Natural killer cell (primary cell): ENCODE results near the gene MORF4L1. TPM values are rescaled to one million over a fixed set of nuclear protein-coding genes. Genes with fewer than 3 reads are reported as not detected.
"Not testable (repeated sequence)": the region's sequence is repeated elsewhere in the genome, so short reads cannot be mapped to it uniquely, and the experiment has no call there.

ENCODE experiments used
- ATAC-seq, 3 donors: fragments of 150-1000 bp in 2 of 3; fragments of 200-7000 bp in 1 of 3; cut with Tn5 transposase; 1 replicate in 1 of 3; 2 replicates in 2 of 3; pipeline ENCODE4 v1.10.0; 2021; ENCODE audit warnings: mild to moderate bottlenecking in 2 of 3, moderate library complexity in 2 of 3
- DNase-seq, 2 donors: peaks; one replicate each; pipeline versions ENCODE4 v3.0.0 to v3.0.0-alpha.2; 2013 to 2021; ENCODE audit warnings: mixed read lengths in 1 of 2
- H3K27ac ChIP-seq: one replicate; pipeline ENCODE4 v1.5.1; 2013; ENCODE audit warnings: mild to moderate bottlenecking, low read length
- H3K27me3 ChIP-seq: one replicate; pipeline ENCODE4 v1.6.1; 2013; ENCODE audit warnings: low read length; ENCODE audit not compliant: control insufficient read depth, insufficient read depth
- H3K36me3 ChIP-seq: one replicate; pipeline ENCODE4 v1.6.1; 2013; ENCODE audit warnings: low read length; ENCODE audit not compliant: control insufficient read depth, insufficient read depth
- H3K4me1 ChIP-seq: one replicate; pipeline ENCODE4 v1.6.1; 2013; ENCODE audit warnings: low read length; ENCODE audit not compliant: control insufficient read depth, insufficient read depth
- H3K4me3 ChIP-seq: one replicate; pipeline ENCODE4 v1.5.1; 2013; ENCODE audit warnings: low read length
- H3K9me3 ChIP-seq: one replicate; pipeline ENCODE4 v1.6.1; 2013; ENCODE audit warnings: low read length; ENCODE audit not compliant: control insufficient read depth, insufficient read depth
- H3K27ac Mint-ChIP-seq, 2 donors: one replicate each; pipeline ENCODE4 v1.8.0; 2022; ENCODE audit warnings: mild to moderate bottlenecking in 2 of 2, mixed read lengths in 2 of 2, moderate library complexity in 1 of 2
- H3K27me3 Mint-ChIP-seq, 2 donors: one replicate each; pipeline ENCODE4 v1.8.0; 2022; ENCODE audit warnings: low read depth in 2 of 2, mixed read lengths in 2 of 2
- H3K36me3 Mint-ChIP-seq: one replicate; pipeline ENCODE4 v1.8.0; 2022; ENCODE audit warnings: mixed read lengths
- H3K4me1 Mint-ChIP-seq, 2 donors: one replicate each; pipeline ENCODE4 v1.8.0; 2022; ENCODE audit warnings: mixed read lengths in 2 of 2
- H3K4me3 Mint-ChIP-seq: one replicate; pipeline ENCODE4 v1.8.0; 2022; ENCODE audit warnings: mild to moderate bottlenecking, moderate library complexity, mixed read lengths
- H3K9me3 Mint-ChIP-seq, 2 donors: one replicate each; pipeline ENCODE4 v1.8.0; 2022; ENCODE audit warnings: mixed read lengths in 2 of 2
- CTCF ChIP-seq: fragments of 200-600 bp; IDR thresholded peaks from one replicate; pipeline ENCODE4 v1.8.0; 2022; ENCODE audit warnings: antibody characterized with exemption
- WGBS: methylation state at CpG from one replicate; pipeline ENCODE4 v1.1.7; 2013; ENCODE audit warnings: missing lambda C conversion rate; ENCODE audit not compliant: insufficient coverage; 5-methylcytosine and 5-hydroxymethylcytosine counted together
- intact Hi-C: fragments of 100-400 bp; cut with micrococcal nuclease; formaldehyde crosslinking; loops from one replicate; pipeline ENCODE4 v1.14.2; 2022
- total RNA-seq, 4 donors: library from RNA; stranded (reverse); fragments of 120-200 nt in 1 of 4; gene quantifications; one replicate each; pipeline versions ENCODE4 v1.2.3 to v1.2.4, GENCODE V29; 2013 to 2022

The MORF4L1 gene
- total RNA-seq, 3 donors from 2014 or later (not counting 1 experiment from before 2014, with no cell fraction given) = 316 to 348 (median 329) TPM

- H3K27me3 Mint-ChIP-seq, ATAC-seq, H3K9me3 ChIP-seq, intact Hi-C loops, H3K4me3 ChIP-seq, H3K9me3 Mint-ChIP-seq, H3K4me1 ChIP-seq, DNase-seq, H3K27me3 ChIP-seq, H3K27ac ChIP-seq: not testable (repeated sequence)
- peak overlapping the region; percentile 11 for H3K4me3 Mint-ChIP-seq
- WGBS = 94% methylated on average over 7 of the region's 13 CpGs
- H3K4me1 Mint-ChIP-seq = peaks cover 11 to 23% of the 10 kb centered on the region in 2 donors
- H3K36me3 Mint-ChIP-seq = peaks cover 22% of the 10 kb centered on the region
- H3K36me3 ChIP-seq = peaks cover 85% of the 10 kb centered on the region
- H3K27ac Mint-ChIP-seq = peak overlapping the region; percentile 17 to 46
These were observed 29.8 kb downstream of the MORF4L1 start for GRCh38 chr15:78902281-78903032.

- Mint-ChIP-seq H3K36me3 (peaks cover 17% of the 10 kb centered on the region), H3K27ac (peak overlapping the region; percentile 13 to 29), H3K9me3 (no peaks in the 10 kb centered on the region), H3K4me3 (no peak overlapping the region), H3K4me1 (peaks cover 18 to 21% of the 10 kb centered on the region in 2 donors), H3K27me3 (no peaks in the 10 kb centered on the region)
- H3K27ac ChIP-seq = no peak overlapping the region
- no peak overlapping the region for H3K4me3 ChIP-seq
- H3K9me3 ChIP-seq = no peaks in the 10 kb centered on the region
- no peak for ATAC-seq
- TF ChIP-seq CTCF = no peak
- 92% methylated on average over 6 of the region's 6 CpGs for WGBS
- H3K36me3 ChIP-seq = peaks cover 79% of the 10 kb centered on the region
- no peaks in the 10 kb centered on the region for H3K27me3 ChIP-seq
- DNase-seq = no peak
- intact Hi-C loops = no loop called here
- H3K4me1 ChIP-seq = peaks cover 6% of the 10 kb centered on the region
These were observed 32.1 kb downstream of the MORF4L1 start for GRCh38 chr15:78904599-78905358.

GRCh38 chr15:78906316-78906620 is 33.6 kb downstream of the MORF4L1 start:
- Histone ChIP-seq H3K27me3 (no peaks in the 10 kb centered on the region), H3K27ac (no peak overlapping the region), H3K4me1 (peaks cover 10% of the 10 kb centered on the region), H3K36me3 (peaks cover 77% of the 10 kb centered on the region), H3K9me3 (no peaks in the 10 kb centered on the region), H3K4me3 (no peak overlapping the region)
- Mint-ChIP-seq H3K27ac (no peak overlapping the region), H3K4me1 (peaks cover 25 to 34% of the 10 kb centered on the region in 2 donors), H3K36me3 (peaks cover 17% of the 10 kb centered on the region), H3K27me3 (no peaks in the 10 kb centered on the region), H3K9me3 (no peaks in the 10 kb centered on the region), H3K4me3 (no peak overlapping the region)
- ATAC-seq = no peak
- intact Hi-C loops = no loop called here
- no peak for TF ChIP-seq CTCF
- WGBS = 100% methylated on average over 2 of the region's 2 CpGs
- no peak for DNase-seq

- H3K9me3 Mint-ChIP-seq = no peaks in the 10 kb centered on the region
- intact Hi-C loops = no loop called here
- peaks cover 7% of the 10 kb centered on the region for H3K36me3 Mint-ChIP-seq
- no peak overlapping the region for H3K27ac ChIP-seq
- H3K36me3 ChIP-seq = peaks cover 76% of the 10 kb centered on the region
- DNase-seq (peak in 1 of 2 donors; percentile 36), ATAC-seq (peak in 1 of 3 donors; percentile 16)
- no peaks in the 10 kb centered on the region for H3K27me3 Mint-ChIP-seq
- TF ChIP-seq CTCF = no peak
- H3K4me1 Mint-ChIP-seq = peaks cover 31 to 44% of the 10 kb centered on the region in 2 donors
- no peak overlapping the region for H3K4me3 Mint-ChIP-seq
- no peaks in the 10 kb centered on the region for H3K27me3 ChIP-seq
- no peak overlapping the region for H3K4me3 ChIP-seq
- WGBS = 83% methylated on average over 3 of the region's 3 CpGs
- H3K9me3 ChIP-seq = no peaks in the 10 kb centered on the region
- peaks cover 14% of the 10 kb centered on the region for H3K4me1 ChIP-seq
- peak overlapping the region; percentile 21 to 61 for H3K27ac Mint-ChIP-seq
These were observed 34.9 kb downstream of the MORF4L1 start for GRCh38 chr15:78907577-78907976.
